IMR-90 (cell line): ENCODE data around the gene IPO13. TPM values are rescaled to one million over a fixed set of nuclear protein-coding genes. Genes with fewer than 3 reads are reported as not detected.
A peak's percentile ranks its signal among the peaks of the same experiment; 100 is the strongest.

Experiments used
- ATAC-seq: fragments of 200-7000 bp; cut with Tn5 transposase; 2 replicates; pipeline ENCODE4 v1.9.1; 2020; ENCODE audit warnings: low read depth, mild to moderate bottlenecking, moderate library complexity
- BruUV-seq: library from RNA; stranded (reverse); fragments of 400-500 nt; replicated peaks from 2 replicates; lab custom pipeline; 2021; lab: Mats Ljungman, UMichigan
- CTCF ChIA-PET: fragments of 300-600 bp; formaldehyde crosslinking; extraction: SDS; loops from one replicate; lab custom pipeline; 2021; ENCODE audit warnings: antibody characterized with exemption; lab: Yijun Ruan, JAX
- POLR2A ChIA-PET: fragments of 300-600 bp; sonication (Branson Sonifier 250); formaldehyde crosslinking; loops from one replicate; lab custom pipeline; 2022; ENCODE audit warnings: antibody characterized with exemption; ENCODE audit not compliant: unreplicated experiment; lab: Charles Lee
- DNase-seq: peaks from one replicate; pipeline ENCODE4 v3.0.0; 2013
- H2AFZ ChIP-seq: replicated peaks from 2 replicates; pipeline ENCODE3; 2013; ENCODE audit warnings: low read length, mild to moderate bottlenecking; ENCODE audit not compliant: poor library complexity
- H2AK5ac ChIP-seq: 2 replicates; pipeline ENCODE4 v1.6.1; 2013; ENCODE audit warnings: low read depth, low read length, inconsistent platforms
- H2AK9ac ChIP-seq: replicated peaks from 2 replicates; pipeline ENCODE3; 2013; ENCODE audit warnings: mild to moderate bottlenecking, low read depth, low read length, moderate library complexity; ENCODE audit not compliant: poor library complexity
- H2BK120ac ChIP-seq: 2 replicates; pipeline ENCODE4 v1.6.1; 2013; ENCODE audit warnings: low read depth, low read length, inconsistent platforms
- H2BK15ac ChIP-seq: 3 replicates; pipeline ENCODE4 v1.6.1; 2013; ENCODE audit warnings: low read depth, low read length, inconsistent platforms
- H2BK20ac ChIP-seq: 2 replicates; pipeline ENCODE4 v1.6.1; 2013; ENCODE audit warnings: low read depth, mild to moderate bottlenecking, inconsistent platforms, low read length, moderate library complexity
- H2BK5ac ChIP-seq: 2 replicates; pipeline ENCODE4 v1.6.1; 2013; ENCODE audit warnings: mild to moderate bottlenecking, low read depth, low read length, inconsistent platforms; ENCODE audit not compliant: poor library complexity, severe bottlenecking
- H3K14ac ChIP-seq: replicated peaks from 2 replicates; pipeline ENCODE4 v1.6.1; 2013; ENCODE audit warnings: low read depth, low read length, inconsistent platforms
- H3K18ac ChIP-seq: 2 replicates; pipeline ENCODE4 v1.6.1; 2013; ENCODE audit warnings: low read depth, low read length, control low read depth
- H3K23ac ChIP-seq: 2 replicates; pipeline ENCODE4 v1.6.1; 2013; ENCODE audit warnings: low read depth, low read length, inconsistent platforms
- H3K27ac ChIP-seq: 2 replicates; pipeline ENCODE4 v1.5.1; 2013; ENCODE audit warnings: mild to moderate bottlenecking, control low read depth, low read length; ENCODE audit not compliant: insufficient read depth
- H3K27me3 ChIP-seq: 2 replicates; pipeline ENCODE4 v1.6.1; 2013; ENCODE audit warnings: low read length; ENCODE audit not compliant: control insufficient read depth, insufficient read depth
- H3K36me3 ChIP-seq: 2 replicates; pipeline ENCODE4 v1.6.1; 2013; ENCODE audit warnings: low read length, mixed read lengths; ENCODE audit not compliant: control insufficient read depth, insufficient read depth
- H3K4ac ChIP-seq: 2 replicates; pipeline ENCODE4 v1.6.1; 2013; ENCODE audit warnings: low read depth, low read length, inconsistent platforms
- H3K4me1 ChIP-seq: 2 replicates; pipeline ENCODE4 v1.6.1; 2013; ENCODE audit warnings: low read length, mixed read lengths; ENCODE audit not compliant: control insufficient read depth, insufficient read depth
- H3K4me2 ChIP-seq: 2 replicates; pipeline ENCODE4 v1.6.1; 2013; ENCODE audit warnings: low read depth, mild to moderate bottlenecking, control low read depth, low read length, moderate library complexity
- H3K4me3 ChIP-seq: 2 replicates; pipeline ENCODE4 v1.5.1; 2013; ENCODE audit warnings: low read depth, mild to moderate bottlenecking, control low read depth, low read length, moderate library complexity; ENCODE audit not compliant: insufficient read depth
- H3K56ac ChIP-seq: 2 replicates; pipeline ENCODE4 v1.6.1; 2013; ENCODE audit warnings: low read length, inconsistent platforms; ENCODE audit not compliant: insufficient read depth; ENCODE audit errors: extremely low read depth
- H3K79me1 ChIP-seq, 2 experiments: 2 replicates each; pipeline ENCODE4 v1.6.1; 2013; ENCODE audit warnings: low read length in 2 of 2, inconsistent platforms in 1 of 2, low read depth in 1 of 2
- H3K9ac ChIP-seq: 2 replicates; pipeline ENCODE4 v1.6.1; 2013; ENCODE audit warnings: low read depth, low read length, control low read depth
- H3K9me1 ChIP-seq: 2 replicates; pipeline ENCODE4 v1.6.1; 2013; ENCODE audit warnings: low read length, inconsistent platforms; ENCODE audit not compliant: insufficient read depth
- H3K9me3 ChIP-seq: 2 replicates; pipeline ENCODE4 v1.6.1; 2013; ENCODE audit warnings: low read length; ENCODE audit not compliant: control insufficient read depth, insufficient read depth
- H4K20me1 ChIP-seq: 2 replicates; pipeline ENCODE4 v1.6.1; 2013; ENCODE audit warnings: low read length, inconsistent platforms; ENCODE audit not compliant: insufficient read depth
- H4K5ac ChIP-seq: 2 replicates; pipeline ENCODE4 v1.6.1; 2013; ENCODE audit warnings: mild to moderate bottlenecking, low read depth, low read length, control low read depth
- H4K8ac ChIP-seq, 2 experiments: 2 replicates each; pipeline ENCODE4 v1.6.1; 2013; ENCODE audit warnings: low read depth in 2 of 2, low read length in 2 of 2, control low read depth in 1 of 2, inconsistent platforms in 1 of 2
- H4K91ac ChIP-seq: 2 replicates; pipeline ENCODE4 v1.6.1; 2013; ENCODE audit warnings: low read depth, low read length, inconsistent platforms; ENCODE audit not compliant: insufficient read depth
- CEBPB ChIP-seq: IDR thresholded peaks from 2 replicates; pipeline ENCODE4 v1.6.1; 2012; ENCODE audit warnings: low read depth, low read length, improper control_type of control experiment
- CHD1 ChIP-seq: IDR thresholded peaks from 2 replicates; pipeline ENCODE4 v1.6.1; 2012; ENCODE audit warnings: low read depth, low read length, improper control_type of control experiment
- FOS ChIP-seq: fragments of 150-350 bp; IDR thresholded peaks from 2 replicates; pipeline ENCODE4 v1.6.1; 2016; ENCODE audit warnings: low read depth, low read length
- MAFK ChIP-seq: IDR thresholded peaks from 2 replicates; pipeline ENCODE4 v1.6.1; 2012; ENCODE audit warnings: low read depth, low read length, improper control_type of control experiment
- MAZ ChIP-seq: IDR thresholded peaks from 2 replicates; pipeline ENCODE4 v1.6.1; 2012; ENCODE audit warnings: low read depth, mild to moderate bottlenecking, low read length, improper control_type of control experiment, moderate library complexity, borderline replicate concordance
- NFE2L2 ChIP-seq: fragments of 150-350 bp; IDR thresholded peaks from 2 replicates; pipeline ENCODE4 v1.6.1; 2016; ENCODE audit warnings: low read depth, mild to moderate bottlenecking, low read length
- RAD21 ChIP-seq: IDR thresholded peaks from 2 replicates; pipeline ENCODE4 v1.6.1; 2012; ENCODE audit warnings: low read length, improper control_type of control experiment
- RCOR1 ChIP-seq: IDR thresholded peaks from 2 replicates; pipeline ENCODE4 v1.6.1; 2012; ENCODE audit warnings: mild to moderate bottlenecking, low read length, improper control_type of control experiment; ENCODE audit not compliant: insufficient replicate concordance
- RFX5 ChIP-seq: IDR thresholded peaks from 2 replicates; pipeline ENCODE4 v1.8.0; 2012; ENCODE audit warnings: low read depth, mild to moderate bottlenecking, low read length, moderate library complexity
- WGBS, 2 experiments: methylation state at CpG; one replicate each; pipeline versions ENCODE4 v1.1.5 to v1.1.7; 2013; ENCODE audit warnings: missing lambda C conversion rate in 2 of 2; ENCODE audit not compliant: insufficient read length in 1 of 2; ENCODE audit errors: extremely low coverage in 2 of 2; 5-methylcytosine and 5-hydroxymethylcytosine counted together
- dilution Hi-C: fragments of 300-500 bp; cut with HindIII; formaldehyde crosslinking; loops from one replicate; pipeline ENCODE4 v1.14.3; 2018; ENCODE audit warnings: low sequenced_read_pairs; ENCODE audit not compliant: unreplicated experiment
- in situ Hi-C: fragments of 300-500 bp; cut with MboI; formaldehyde crosslinking; loops from 3 replicates; pipeline ENCODE4 v1.14.3; 2019; ENCODE audit warnings: low sequenced_read_pairs, inconsistent platforms, mixed read lengths
- intact Hi-C: fragments of 100-400 bp; cut with micrococcal nuclease; formaldehyde crosslinking; loops from 2 replicates; pipeline ENCODE4 v1.10.0; 2022
- polyA plus RNA-seq, 3 experiments: library from polyadenylated mRNA; depleted of rRNA; stranded (reverse); fragments of >200 nt; gene quantifications; 2 replicates each; pipeline ENCODE4 v1.2.3, GENCODE V29; 2012; ENCODE audit warnings: low replicate concordance in 1 of 3
- total RNA-seq: library from RNA; depleted of rRNA; stranded (reverse); fragments of >200 nt; gene quantifications from 2 replicates; pipeline ENCODE4 v1.2.3, GENCODE V29; 2012
- TF ChIP-seq, protein P1 (sequence below): fragments of 150-350 bp; IDR thresholded peaks from 2 replicates; pipeline ENCODE4 v1.6.1; 2017; ENCODE audit warnings: mild to moderate bottlenecking, antibody characterized with exemption, low read length, low read depth
- TF ChIP-seq, protein P2 (sequence below): conservative IDR thresholded peaks from 2 replicates; pipeline ENCODE4 v1.5.1; 2012; ENCODE audit warnings: mild to moderate bottlenecking, low read depth, low read length, improper control_type of control experiment
- TF ChIP-seq, protein P3 (sequence below): fragments of 150-350 bp; IDR thresholded peaks from 2 replicates; pipeline ENCODE4 v1.6.1; 2016; ENCODE audit warnings: low read depth, mild to moderate bottlenecking, low read length, moderate library complexity, borderline replicate concordance

IPO13 gene
- total and polyA plus RNA-seq, 2 of the 4 experiments (the other 2 are of a cell fraction): 15.2 to 18.7 TPM

DNA sequence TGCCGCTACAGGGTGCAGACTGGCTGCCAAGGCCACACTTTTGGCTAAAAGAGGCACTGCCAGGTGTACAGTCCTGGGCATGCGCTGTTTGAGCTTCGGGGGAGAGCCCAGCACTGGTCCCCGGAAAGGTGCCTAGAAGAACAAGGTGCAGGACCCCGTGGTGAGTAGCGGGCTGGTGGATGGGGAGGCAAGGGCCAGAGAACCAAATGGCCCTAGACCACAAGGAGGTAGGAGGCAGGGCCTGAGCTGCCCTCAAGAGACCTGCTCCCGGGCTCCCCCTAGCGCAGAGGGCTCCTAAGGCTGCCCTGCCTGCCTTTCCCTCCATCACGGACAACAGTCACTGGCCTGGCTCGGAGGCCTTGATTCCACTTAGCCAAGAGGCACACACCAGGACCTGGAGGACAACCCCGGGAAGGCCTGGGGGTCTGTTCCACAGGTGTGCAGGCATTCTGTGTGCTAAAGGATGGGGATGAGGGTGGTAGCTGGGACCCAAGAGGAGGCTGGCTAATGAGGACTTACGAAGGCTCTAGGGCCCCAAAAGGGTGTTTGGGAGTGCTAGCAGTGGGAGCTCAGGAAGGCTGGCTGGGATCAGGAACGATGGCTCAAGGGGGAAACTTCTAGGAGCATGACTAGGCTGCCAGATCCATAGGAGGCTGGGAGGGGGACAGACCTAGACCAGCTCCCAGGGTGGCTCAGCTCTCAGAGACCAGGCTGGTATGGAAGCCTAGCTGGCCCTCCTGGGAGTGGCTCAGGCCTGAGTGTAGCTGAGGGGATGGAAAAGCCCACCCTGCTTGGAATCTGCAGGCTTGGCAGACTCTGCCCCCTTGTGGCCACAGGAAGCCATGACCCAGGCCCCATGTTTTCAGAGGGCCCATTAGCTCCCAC is 12.4 kb upstream of the IPO13 start:
- peak overlapping the region; percentile 24; the same call in 1 of the 2 replicates for H3K4ac ChIP-seq
- DNase-seq (peak; percentile 53), ATAC-seq (peak; percentile 48)
- peak overlapping the region in 1 of 2 experiments; percentile 30; a peak in 1 of 4 replicates for H4K8ac ChIP-seq
- peaks cover 5% of the 10 kb centered on the region for H3K9me3 ChIP-seq
- in situ Hi-C loops (loop anchor here (5.0 kb wide), 1 partner anchor 162 kb away; no protein-coding TSS in a partner anchor), dilution Hi-C loops (no loop called here), intact Hi-C loops (loop anchor here (1.0 to 5.0 kb wide), 4 partner anchors 82 to 405 kb away; no protein-coding TSS in a partner anchor)
- 71% methylated on average over 5 of the region's 13 CpGs; no CpG with 5 or more reads in 1 of the 2 experiments for WGBS, 2 experiments
- peaks cover 3% of the 10 kb centered on the region; the same call in 1 of the 2 replicates for H4K20me1 ChIP-seq
- no peak overlapping the region for H3K4me3 ChIP-seq
- H3K4me1 ChIP-seq: peaks cover 10% of the 10 kb centered on the region
- H3K23ac ChIP-seq: no peak overlapping the region
- H2BK15ac ChIP-seq: peak overlapping the region; percentile 8; the same call in 1 of the 3 replicates
- ChIA-PET POLR2A (no interaction called here), CTCF (interaction anchor here (0.6 to 5.6 kb wide), 26 partner anchors 8 to 408 kb away, joined by 3 to 149 read pairs (median 4); partner anchors contain the start of genes IPO13 and PTPRF)
- no peak overlapping the region for H4K5ac ChIP-seq
- no peaks in the 10 kb centered on the region; the same call in 1 of the 2 replicates for H3K27me3 ChIP-seq
- H2AFZ ChIP-seq: peak overlapping the region; percentile 91
- H3K27ac ChIP-seq: no peak overlapping the region
- H4K91ac ChIP-seq: no peak overlapping the region; the same call in 1 of the 2 replicates
- no peak overlapping the region for H2BK120ac ChIP-seq
- peak overlapping the region; percentile 23; the same call in 1 of the 2 replicates for H2AK5ac ChIP-seq
- peak overlapping the region; percentile 73 for H2AK9ac ChIP-seq
- H2BK20ac ChIP-seq: no peak overlapping the region
- no peak overlapping the region for H3K18ac ChIP-seq
- H3K36me3 ChIP-seq: peaks cover 6% of the 10 kb centered on the region; the same call in 1 of the 2 replicates
- no peak overlapping the region for H3K9ac ChIP-seq
- no peak overlapping the region for H2BK5ac ChIP-seq
- H3K14ac ChIP-seq: no peak overlapping the region
- peaks cover 0 to 8% of the 10 kb centered on the region in 2 experiments; a peak in 1 of 4 replicates for H3K79me1 ChIP-seq
- H3K4me2 ChIP-seq: no peak overlapping the region
- H3K56ac ChIP-seq: no peak overlapping the region
- BruUV-seq: no TSS peak
- H3K9me1 ChIP-seq: peaks cover 6% of the 10 kb centered on the region
- no peak for TF ChIP-seq FOS
- peak; percentile 87 for TF ChIP-seq RAD21
- TF ChIP-seq, protein P1, sequence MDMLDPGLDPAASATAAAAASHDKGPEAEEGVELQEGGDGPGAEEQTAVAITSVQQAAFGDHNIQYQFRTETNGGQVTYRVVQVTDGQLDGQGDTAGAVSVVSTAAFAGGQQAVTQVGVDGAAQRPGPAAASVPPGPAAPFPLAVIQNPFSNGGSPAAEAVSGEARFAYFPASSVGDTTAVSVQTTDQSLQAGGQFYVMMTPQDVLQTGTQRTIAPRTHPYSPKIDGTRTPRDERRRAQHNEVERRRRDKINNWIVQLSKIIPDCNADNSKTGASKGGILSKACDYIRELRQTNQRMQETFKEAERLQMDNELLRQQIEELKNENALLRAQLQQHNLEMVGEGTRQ: no peak
- TF ChIP-seq MAFK: no peak
- TF ChIP-seq NFE2L2: no peak
- TF ChIP-seq, protein P2, sequence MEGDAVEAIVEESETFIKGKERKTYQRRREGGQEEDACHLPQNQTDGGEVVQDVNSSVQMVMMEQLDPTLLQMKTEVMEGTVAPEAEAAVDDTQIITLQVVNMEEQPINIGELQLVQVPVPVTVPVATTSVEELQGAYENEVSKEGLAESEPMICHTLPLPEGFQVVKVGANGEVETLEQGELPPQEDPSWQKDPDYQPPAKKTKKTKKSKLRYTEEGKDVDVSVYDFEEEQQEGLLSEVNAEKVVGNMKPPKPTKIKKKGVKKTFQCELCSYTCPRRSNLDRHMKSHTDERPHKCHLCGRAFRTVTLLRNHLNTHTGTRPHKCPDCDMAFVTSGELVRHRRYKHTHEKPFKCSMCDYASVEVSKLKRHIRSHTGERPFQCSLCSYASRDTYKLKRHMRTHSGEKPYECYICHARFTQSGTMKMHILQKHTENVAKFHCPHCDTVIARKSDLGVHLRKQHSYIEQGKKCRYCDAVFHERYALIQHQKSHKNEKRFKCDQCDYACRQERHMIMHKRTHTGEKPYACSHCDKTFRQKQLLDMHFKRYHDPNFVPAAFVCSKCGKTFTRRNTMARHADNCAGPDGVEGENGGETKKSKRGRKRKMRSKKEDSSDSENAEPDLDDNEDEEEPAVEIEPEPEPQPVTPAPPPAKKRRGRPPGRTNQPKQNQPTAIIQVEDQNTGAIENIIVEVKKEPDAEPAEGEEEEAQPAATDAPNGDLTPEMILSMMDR: peak; percentile 84
- TF ChIP-seq RFX5: no peak
- TF ChIP-seq CHD1: no peak
- peak; percentile 19; the same call in 1 of the 2 replicates for TF ChIP-seq MAZ
- TF ChIP-seq, protein P3, sequence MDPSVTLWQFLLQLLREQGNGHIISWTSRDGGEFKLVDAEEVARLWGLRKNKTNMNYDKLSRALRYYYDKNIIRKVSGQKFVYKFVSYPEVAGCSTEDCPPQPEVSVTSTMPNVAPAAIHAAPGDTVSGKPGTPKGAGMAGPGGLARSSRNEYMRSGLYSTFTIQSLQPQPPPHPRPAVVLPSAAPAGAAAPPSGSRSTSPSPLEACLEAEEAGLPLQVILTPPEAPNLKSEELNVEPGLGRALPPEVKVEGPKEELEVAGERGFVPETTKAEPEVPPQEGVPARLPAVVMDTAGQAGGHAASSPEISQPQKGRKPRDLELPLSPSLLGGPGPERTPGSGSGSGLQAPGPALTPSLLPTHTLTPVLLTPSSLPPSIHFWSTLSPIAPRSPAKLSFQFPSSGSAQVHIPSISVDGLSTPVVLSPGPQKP: no peak
- no peak for TF ChIP-seq RCOR1
- no peak for TF ChIP-seq CEBPB
